H1 (cell line): ENCODE data around the gene ZFP57. TPM values are rescaled to one million over a fixed set of nuclear protein-coding genes. Genes with fewer than 3 reads are reported as not detected.

Experiments used
- CTCF ChIA-PET: fragments of 300-600 bp; sonication (Branson Sonifier 250); formaldehyde crosslinking; loops from one replicate; lab custom pipeline; 2021; ENCODE audit not compliant: partially characterized antibody; lab: Charles Lee
- POLR2A ChIA-PET: fragments of 300-600 bp; sonication (Branson Sonifier 250); formaldehyde crosslinking; loops from one replicate; lab custom pipeline; 2021; ENCODE audit warnings: inconsistent platforms; ENCODE audit not compliant: partially characterized antibody; lab: Charles Lee
- DNase-seq, 2 experiments: peaks; one replicate each; pipeline versions ENCODE4 v3.0.0 to v3.0.0-alpha.2; 2010 to 2022; ENCODE audit warnings: low spot score in 2 of 2, low read depth in 1 of 2, mixed read lengths in 1 of 2
- FAIRE-seq: peaks from 2 replicates; lab custom pipeline; 2011; peaks lifted over from hg19 to GRCh38; lab: Jason Lieb, UNC
- H2AFZ ChIP-seq: 2 replicates; pipeline ENCODE4 v1.8.1; 2012; ENCODE audit warnings: low read length, inconsistent platforms
- H2AK5ac ChIP-seq: 2 replicates; pipeline ENCODE4 v1.6.1; 2013; ENCODE audit warnings: low read depth, low read length
- H2BK120ac ChIP-seq: replicated peaks from 2 replicates; pipeline ENCODE3; 2013; ENCODE audit warnings: low read depth, low read length, inconsistent platforms
- H2BK12ac ChIP-seq: 2 replicates; pipeline ENCODE4 v1.6.1; 2013; ENCODE audit warnings: low read depth, low read length
- H2BK15ac ChIP-seq: 2 replicates; pipeline ENCODE4 v1.6.1; 2013; ENCODE audit warnings: low read length
- H2BK20ac ChIP-seq: 2 replicates; pipeline ENCODE4 v1.6.1; 2013; ENCODE audit warnings: low read length
- H2BK5ac ChIP-seq: 2 replicates; pipeline ENCODE4 v1.6.1; 2013; ENCODE audit warnings: low read depth, low read length
- H3K14ac ChIP-seq: 2 replicates; pipeline ENCODE4 v1.6.1; 2013; ENCODE audit warnings: inconsistent platforms; ENCODE audit not compliant: insufficient read length
- H3K18ac ChIP-seq: 2 replicates; pipeline ENCODE4 v1.6.1; 2013; ENCODE audit warnings: low read length; ENCODE audit errors: extremely low read depth
- H3K23ac ChIP-seq: 2 replicates; pipeline ENCODE4 v1.6.1; 2013; ENCODE audit warnings: inconsistent platforms; ENCODE audit not compliant: insufficient read length
- H3K23me2 ChIP-seq: 2 replicates; pipeline ENCODE4 v1.6.1; 2013; ENCODE audit warnings: low read depth, low read length
- H3K27ac ChIP-seq: 2 replicates; pipeline ENCODE4 v1.6.1; 2011; ENCODE audit warnings: low read depth, low read length, inconsistent platforms
- H3K27me3 ChIP-seq, 4 experiments: replicated peaks in 1 of 4; 1 replicate in 1 of 4; 2 replicates in 3 of 4; pipeline versions ENCODE4 v1.6.1 to v1.8.1; 2011 to 2013; ENCODE audit warnings: low read length in 3 of 4, mild to moderate bottlenecking in 3 of 4, inconsistent platforms in 2 of 4, mixed read lengths in 2 of 4, moderate library complexity in 1 of 4; ENCODE audit not compliant: control insufficient read depth in 3 of 4, insufficient read depth in 3 of 4; ENCODE audit errors: extremely low read depth in 1 of 4
- H3K36me3 ChIP-seq, 4 experiments: 2 replicates each; pipeline versions ENCODE4 v1.6.1 to v1.8.1; 2011 to 2013; ENCODE audit warnings: mild to moderate bottlenecking in 4 of 4, low read length in 3 of 4, moderate library complexity in 2 of 4, control low read depth in 1 of 4, inconsistent platforms in 1 of 4; ENCODE audit not compliant: insufficient read depth in 4 of 4, control insufficient read depth in 2 of 4
- H3K4ac ChIP-seq: replicated peaks from 2 replicates; pipeline ENCODE3; 2013; ENCODE audit warnings: low read length, low read depth, mixed read lengths, inconsistent platforms; ENCODE audit not compliant: insufficient read length
- H3K4me1 ChIP-seq, 4 experiments: replicated peaks in 1 of 4; 1 replicate in 1 of 4; 2 replicates in 3 of 4; pipeline versions ENCODE4 v1.6.1 to v1.8.1; 2011 to 2013; ENCODE audit warnings: low read length in 3 of 4, inconsistent platforms in 2 of 4, mixed read lengths in 1 of 4; ENCODE audit not compliant: insufficient read depth in 4 of 4, control insufficient read depth in 3 of 4
- H3K4me2 ChIP-seq, 2 experiments: 2 replicates each; pipeline versions ENCODE4 v1.6.1 to v1.8.1; 2011 to 2013; ENCODE audit warnings: low read depth in 2 of 2, low read length in 2 of 2, control low read depth in 1 of 2, inconsistent platforms in 1 of 2, mild to moderate bottlenecking in 1 of 2; ENCODE audit not compliant: insufficient read depth in 1 of 2
- H3K4me3 ChIP-seq, 4 experiments: fragments of 200-600, 300-600 bp in 1 of 4; sonication (generic), shearing (Covaris generic), sonication (Bioruptor Twin) in 1 of 4; 2 replicates each; pipeline versions ENCODE4 v1.5.1 to v1.8.1; 2011 to 2016; ENCODE audit warnings: low read length in 4 of 4, low read depth in 3 of 4, control low read depth in 2 of 4, inconsistent platforms in 2 of 4, mild to moderate bottlenecking in 2 of 4, mixed read lengths in 1 of 4, moderate library complexity in 1 of 4; ENCODE audit not compliant: insufficient read depth in 2 of 4; ENCODE audit errors: extremely low read depth in 1 of 4
- H3K56ac ChIP-seq: replicated peaks from 2 replicates; pipeline ENCODE3; 2013; ENCODE audit warnings: low read depth, mild to moderate bottlenecking, mixed read lengths, low read length, inconsistent platforms; ENCODE audit not compliant: insufficient read length
- H3K79me1 ChIP-seq: 2 replicates; pipeline ENCODE4 v1.6.1; 2013; ENCODE audit warnings: low read depth, low read length, control low read depth
- H3K79me2 ChIP-seq, 2 experiments: 2 replicates each; pipeline versions ENCODE4 v1.6.1 to v1.8.1; 2012 to 2013; ENCODE audit warnings: low read length in 2 of 2, mild to moderate bottlenecking in 2 of 2, inconsistent platforms in 1 of 2; ENCODE audit not compliant: insufficient read depth in 2 of 2, control insufficient read depth in 1 of 2
- H3K9ac ChIP-seq, 4 experiments: replicated peaks in 1 of 4; 1 replicate in 1 of 4; 2 replicates in 3 of 4; pipeline versions ENCODE4 v1.6.1 to v1.8.1; 2011 to 2013; ENCODE audit warnings: low read depth in 3 of 4, low read length in 3 of 4, control low read depth in 2 of 4, mild to moderate bottlenecking in 2 of 4, moderate library complexity in 2 of 4, inconsistent platforms in 1 of 4; ENCODE audit errors: extremely low read depth in 1 of 4
- H3K9me3 ChIP-seq, 2 experiments: 2 replicates each; pipeline versions ENCODE4 v1.6.1 to v1.8.1; 2012 to 2013; ENCODE audit warnings: mild to moderate bottlenecking in 2 of 2, moderate library complexity in 2 of 2, control low read depth in 1 of 2, inconsistent platforms in 1 of 2, low read depth in 1 of 2, low read length in 1 of 2, mixed read lengths in 1 of 2; ENCODE audit not compliant: insufficient read depth in 2 of 2
- H4K20me1 ChIP-seq, 2 experiments: replicated peaks in 1 of 2; 2 replicates each; pipeline versions ENCODE3 to v1.8.1; 2011 to 2013; ENCODE audit warnings: inconsistent platforms in 2 of 2, low read length in 2 of 2, mild to moderate bottlenecking in 1 of 2; ENCODE audit not compliant: insufficient read depth in 2 of 2, control insufficient read depth in 1 of 2
- H4K5ac ChIP-seq: 2 replicates; pipeline ENCODE4 v1.6.1; 2013; ENCODE audit warnings: low read length, low read depth, mixed read lengths, inconsistent platforms; ENCODE audit not compliant: insufficient read length
- H4K8ac ChIP-seq: 2 replicates; pipeline ENCODE4 v1.8.0; 2013; ENCODE audit warnings: mild to moderate bottlenecking, moderate library complexity, low read length, inconsistent platforms; ENCODE audit not compliant: insufficient read depth; ENCODE audit errors: extremely low read depth
- H4K91ac ChIP-seq: replicated peaks from 2 replicates; pipeline ENCODE3; 2013; ENCODE audit warnings: low read length, mixed read lengths, inconsistent platforms; ENCODE audit not compliant: insufficient read length
- ATF2 ChIP-seq: IDR thresholded peaks from 2 replicates; pipeline ENCODE4 v1.6.1; 2012; ENCODE audit warnings: low read length, inconsistent platforms
- KDM1A ChIP-seq: fragments of 200-600, 300-600 bp; sonication (generic); IDR thresholded peaks from 2 replicates; pipeline ENCODE4 v1.7.1; 2016; ENCODE audit warnings: mild to moderate bottlenecking, low read length, borderline replicate concordance
- KDM4A ChIP-seq: IDR thresholded peaks from one replicate; pipeline ENCODE4 v1.7.1; 2012; ENCODE audit warnings: low read depth, mild to moderate bottlenecking, moderate library complexity, low read length, inconsistent platforms; ENCODE audit not compliant: severe bottlenecking
- POLR2AphosphoS5 ChIP-seq: IDR thresholded peaks from 2 replicates; pipeline ENCODE4 v1.6.1; 2011; ENCODE audit warnings: low read depth, low read length
- POU5F1 ChIP-seq: IDR thresholded peaks from 2 replicates; pipeline ENCODE4 v1.6.1; 2011; ENCODE audit warnings: low read depth, mild to moderate bottlenecking, low read length, moderate library complexity
- RAD21 ChIP-seq, 2 experiments: IDR thresholded peaks in 1 of 2; conservative IDR thresholded peaks in 1 of 2; 2 replicates each; pipeline ENCODE4 v1.6.1; 2011; ENCODE audit warnings: low read depth in 2 of 2, low read length in 2 of 2, improper control_type of control experiment in 1 of 2, inconsistent platforms in 1 of 2, mild to moderate bottlenecking in 1 of 2, moderate library complexity in 1 of 2
- SUZ12 ChIP-seq: fragments of 200-600 bp; sonication (generic); IDR thresholded peaks from 2 replicates; pipeline ENCODE4 v1.6.1; 2012; ENCODE audit warnings: mild to moderate bottlenecking, inconsistent platforms, low read length, moderate library complexity, mixed read lengths
- WGBS, 2 experiments: shearing (Covaris generic) in 1 of 2; methylation state at CpG; one replicate each; pipeline versions ENCODE4 v1.1.6 to v1.1.7; 2013 to 2015; ENCODE audit warnings: low lambda C conversion rate in 2 of 2, mixed read lengths in 2 of 2, inconsistent platforms in 1 of 2, low coverage in 1 of 2, missing lambda C conversion rate in 1 of 2; ENCODE audit not compliant: insufficient replicate concordance in 2 of 2, insufficient coverage in 1 of 2, insufficient read length in 1 of 2; ENCODE audit errors: extremely low coverage in 1 of 2, missing lambda C conversion rate in 1 of 2; 5-methylcytosine and 5-hydroxymethylcytosine counted together
- polyA plus RNA-seq, 7 experiments: library from polyadenylated mRNA; depleted of rRNA in 3 of 7; stranded (reverse) in 5 of 7; unstranded in 2 of 7; fragments of >200 nt in 5 of 7; fragments of 200-250 nt in 2 of 7; gene quantifications; 1 replicate in 5 of 7; 2 replicates in 1 of 7; 4 replicates in 1 of 7; pipeline versions ENCODE4 v1.2.1 to v1.2.3, GENCODE V29; 2011 to 2013; ENCODE audit warnings: missing spikeins in 2 of 7, mixed read lengths in 2 of 7
- total RNA-seq: library from RNA; stranded (reverse); fragmentation: NEBNext Ultra II Directional; extraction: Animal tissue kit (Norgen Biotek cat#: 25700); gene quantifications from 2 replicates; pipeline ENCODE4 v1.2.1, GENCODE V29; 2021

The ZFP57 gene
- total and polyA plus RNA-seq, 2 of the 8 experiments (the other 6 are each of a cell fraction or from before 2014, with no cell fraction given), result 0.85 to 1.2 TPM

- POLR2A ChIA-PET, result interaction anchor here (0.7 to 7.7 kb wide), 15 partner anchors 11 to 107 kb away, joined by 3 to 78 read pairs (median 4); partner anchors contain the start of gene GABBR1
- peak overlapping the region; percentile 7 for H2BK120ac ChIP-seq
- peak overlapping the region; percentile 63; the same call in 1 of the 2 replicates for H2BK20ac ChIP-seq
- DNase-seq, result peak; percentile 94 to 99
- peak overlapping the region; percentile 29 to 66 (median 56); a peak in 7 of 8 replicates for H3K4me3 ChIP-seq
- peak; percentile 92 for FAIRE-seq
- no peaks in the 10 kb centered on the region for H3K23me2 ChIP-seq
- no peak overlapping the region for H4K8ac ChIP-seq
- no peak overlapping the region for H3K56ac ChIP-seq
- no peak overlapping the region for H4K91ac ChIP-seq
- peak overlapping the region in 2 of 4 experiments; percentile 44 to 46; a peak in 4 of 7 replicates for H3K9ac ChIP-seq
- no peak overlapping the region for H3K4ac ChIP-seq
- no peaks in the 10 kb centered on the region for H3K79me1 ChIP-seq
- H3K14ac ChIP-seq, result no peak overlapping the region
- no peak overlapping the region; the same call in 1 of the 2 replicates for H2BK12ac ChIP-seq
- no peaks in the 10 kb centered on the region for H3K27me3 ChIP-seq
- H3K4me1 ChIP-seq, result peaks cover 3 to 17% (median 10%) of the 10 kb centered on the region in 4 experiments; a peak in 6 of 7 replicates
- H2BK15ac ChIP-seq, result no peak overlapping the region
- H4K5ac ChIP-seq, result peak overlapping the region; percentile 69
- peak overlapping the region; percentile 73 to 86 for H3K4me2 ChIP-seq
- H3K9me3 ChIP-seq, result no peaks in the 10 kb centered on the region
- H3K36me3 ChIP-seq, result no peaks in the 10 kb centered on the region
- no peak overlapping the region for H2AK5ac ChIP-seq
- no peaks in the 10 kb centered on the region for H4K20me1 ChIP-seq
- H2BK5ac ChIP-seq, result peak overlapping the region; percentile 64; the same call in 1 of the 2 replicates
- peak overlapping the region; percentile 69; the same call in 1 of the 2 replicates for H3K27ac ChIP-seq
- no peak overlapping the region for H3K23ac ChIP-seq
- peak overlapping the region; percentile 94 for H2AFZ ChIP-seq
- 10% methylated on average over 33 of the region's 33 CpGs; no CpG with 5 or more reads in 1 of the 2 experiments for WGBS, 2 experiments
- peak overlapping the region; percentile 5; the same call in 1 of the 2 replicates for H3K18ac ChIP-seq
- CTCF ChIA-PET, result interaction anchor here (0.6 to 33.1 kb wide), 24 partner anchors 6 to 1907 kb away, joined by 3 to 658 read pairs (median 5); partner anchors contain the start of genes GABBR1, MOG and ZFP57
- no peaks in the 10 kb centered on the region for H3K79me2 ChIP-seq
- TF ChIP-seq KDM1A, result no peak; the same call in 1 of the 2 replicates
- 0 out of 2 replicates have a peak, but pooled peaks have one; percentile 54 for TF ChIP-seq ATF2
- no peak for TF ChIP-seq POU5F1
- TF ChIP-seq KDM4A, result peak; percentile 64
- TF ChIP-seq POLR2AphosphoS5, result peak; percentile 94
- no peak for TF ChIP-seq SUZ12
- peak; percentile 52 to 53 for TF ChIP-seq RAD21 (IDR thresholded peaks at IDR 0.05 in 1 of 2, conservative IDR thresholded peaks at IDR 0.05 in 1 of 2; ENCODE audit: low read depth in 2 of 2, low read length in 2 of 2)
Observed at GRCh38 chr6:29649701-29650673, 31.0 kb downstream of the ZFP57 start.
